SK-N-SH treated with all-trans-retinoic acid at 6 μM for 48 hours (cell line): Measurements from ENCODE around the gene NR2C1.
A peak's percentile ranks its signal among the peaks of the same experiment; 100 is the strongest.

Experiments used
- ATAC-seq: fragments of 200-7000 bp; cut with Tn5 transposase; 3 replicates; pipeline ENCODE4 v1.9.1; 2020; ENCODE audit warnings: mild to moderate bottlenecking, moderate library complexity
- BACH2 ChIP-seq: fragments of 250-450 bp; sonication (Bioruptor Pico); IDR thresholded peaks from 2 replicates; pipeline ENCODE4 v1.9.0; 2021; ENCODE audit warnings: mild to moderate bottlenecking, borderline replicate concordance
- CSDC2 ChIP-seq: fragments of 250-450 bp; sonication (Bioruptor Pico); IDR thresholded peaks from 2 replicates; pipeline ENCODE4 v1.5.0; 2020; ENCODE audit warnings: mild to moderate bottlenecking, moderate library complexity
- ESRRG ChIP-seq: fragments of 250-450 bp; sonication (Bioruptor Pico); IDR thresholded peaks from 2 replicates; pipeline ENCODE4 v1.6.1; 2021; ENCODE audit warnings: mild to moderate bottlenecking
- GLIS3 ChIP-seq: fragments of 250-450 bp; sonication (Bioruptor Pico); IDR thresholded peaks from 2 replicates; pipeline ENCODE4 v1.5.0; 2020; ENCODE audit warnings: mild to moderate bottlenecking, moderate library complexity
- ISL1 ChIP-seq: fragments of 250-450 bp; sonication (Bioruptor Pico); IDR thresholded peaks from 2 replicates; pipeline ENCODE4 v2.1.2; 2022; ENCODE audit warnings: mild to moderate bottlenecking, moderate library complexity
- OSR1 ChIP-seq: fragments of 250-450 bp; sonication (Bioruptor Pico); IDR thresholded peaks from 2 replicates; pipeline ENCODE4 v1.8.0; 2022; ENCODE audit warnings: moderate library complexity, mild to moderate bottlenecking, inconsistent platforms
- PPARA ChIP-seq: fragments of 250-450 bp; sonication (Bioruptor Pico); IDR thresholded peaks from 2 replicates; pipeline ENCODE4 v1.5.0; 2020; ENCODE audit warnings: mild to moderate bottlenecking, borderline replicate concordance
- RARB ChIP-seq: fragments of 250-450 bp; sonication (Bioruptor Pico); IDR thresholded peaks from 2 replicates; pipeline ENCODE4 v1.8.0; 2021; ENCODE audit warnings: mild to moderate bottlenecking, moderate library complexity
- SNAI2 ChIP-seq: fragments of 250-450 bp; sonication (Bioruptor Pico); IDR thresholded peaks from 2 replicates; pipeline ENCODE4 v1.5.0; 2020; ENCODE audit warnings: mild to moderate bottlenecking, moderate library complexity
- TCF4 ChIP-seq: fragments of 250-450 bp; sonication (Bioruptor Pico); IDR thresholded peaks from 2 replicates; pipeline ENCODE4 v1.8.0; 2021; ENCODE audit warnings: mild to moderate bottlenecking, moderate library complexity, borderline replicate concordance
- TOX ChIP-seq: fragments of 250-450 bp; sonication (Bioruptor Pico); IDR thresholded peaks from 2 replicates; pipeline ENCODE4 v1.8.0; 2021; ENCODE audit warnings: mild to moderate bottlenecking, moderate library complexity, borderline replicate concordance
- ZFP30 ChIP-seq: fragments of 450-650 bp; formaldehyde crosslinking; IDR thresholded peaks from 2 replicates; pipeline ENCODE4 v1.5.0; 2022; ENCODE audit warnings: mild to moderate bottlenecking, moderate library complexity
- ZNF565 ChIP-seq: fragments of 450-650 bp; formaldehyde crosslinking; conservative IDR thresholded peaks from 2 replicates; pipeline ENCODE4 v1.5.0; 2020; ENCODE audit warnings: low read depth, mild to moderate bottlenecking, moderate library complexity
- ZNF8 ChIP-seq: fragments of 450-650 bp; formaldehyde crosslinking; IDR thresholded peaks from 2 replicates; pipeline ENCODE4 v1.5.0; 2020; ENCODE audit warnings: mild to moderate bottlenecking, moderate library complexity
- TF ChIP-seq, protein P1 (sequence below): fragments of 250-450 bp; sonication (Bioruptor Pico); IDR thresholded peaks from 2 replicates; pipeline ENCODE4 v1.8.0; 2020; ENCODE audit warnings: mild to moderate bottlenecking, moderate library complexity, borderline replicate concordance
- TF ChIP-seq, protein P2 (sequence below): fragments of 250-450 bp; sonication (Bioruptor Pico); IDR thresholded peaks from 2 replicates; pipeline ENCODE4 v1.5.1; 2020; ENCODE audit warnings: low read depth, mild to moderate bottlenecking, moderate library complexity
- TF ChIP-seq, protein P3 (sequence below): fragments of 250-450 bp; sonication (Bioruptor Pico); IDR thresholded peaks from 2 replicates; pipeline ENCODE4 v1.5.0; 2020; ENCODE audit warnings: mild to moderate bottlenecking, moderate library complexity
- TF ChIP-seq, protein P4 (sequence below): fragments of 250-450 bp; sonication (Bioruptor Pico); IDR thresholded peaks from 2 replicates; pipeline ENCODE4 v1.8.0; 2021; ENCODE audit warnings: low read depth, mild to moderate bottlenecking, moderate library complexity, borderline replicate concordance

The NR2C1 gene

DNA sequence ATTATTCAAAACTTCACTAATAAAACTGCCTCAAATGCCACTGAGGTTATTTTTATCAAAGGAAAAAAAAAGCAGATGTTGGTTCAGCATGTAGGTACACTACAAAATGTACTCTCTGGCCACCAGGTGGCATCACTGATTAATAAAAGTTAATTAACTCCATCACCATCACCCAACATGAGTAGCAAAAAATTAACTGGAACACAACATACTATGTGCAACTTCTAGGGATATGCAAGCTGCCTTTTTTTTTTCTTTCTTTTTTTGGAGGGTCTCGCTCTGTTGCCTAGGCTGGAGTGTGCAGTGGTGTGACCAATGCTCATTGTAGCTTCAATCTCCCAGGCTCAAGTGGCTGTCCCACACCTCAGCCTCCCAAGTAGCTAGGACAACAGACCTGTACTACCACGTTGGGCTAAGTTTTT is 43.8 kb upstream of the NR2C1 start:
- peak; percentile 84 for ATAC-seq
- TF ChIP-seq CSDC2: no peak
- TF ChIP-seq ZNF8 (CRISPR knock-in tag): no peak
- TF ChIP-seq TOX: no peak
- TF ChIP-seq PPARA (CRISPR knock-in tag): no peak
- no peak for TF ChIP-seq GLIS3 (CRISPR knock-in tag)
- TF ChIP-seq, protein P1, sequence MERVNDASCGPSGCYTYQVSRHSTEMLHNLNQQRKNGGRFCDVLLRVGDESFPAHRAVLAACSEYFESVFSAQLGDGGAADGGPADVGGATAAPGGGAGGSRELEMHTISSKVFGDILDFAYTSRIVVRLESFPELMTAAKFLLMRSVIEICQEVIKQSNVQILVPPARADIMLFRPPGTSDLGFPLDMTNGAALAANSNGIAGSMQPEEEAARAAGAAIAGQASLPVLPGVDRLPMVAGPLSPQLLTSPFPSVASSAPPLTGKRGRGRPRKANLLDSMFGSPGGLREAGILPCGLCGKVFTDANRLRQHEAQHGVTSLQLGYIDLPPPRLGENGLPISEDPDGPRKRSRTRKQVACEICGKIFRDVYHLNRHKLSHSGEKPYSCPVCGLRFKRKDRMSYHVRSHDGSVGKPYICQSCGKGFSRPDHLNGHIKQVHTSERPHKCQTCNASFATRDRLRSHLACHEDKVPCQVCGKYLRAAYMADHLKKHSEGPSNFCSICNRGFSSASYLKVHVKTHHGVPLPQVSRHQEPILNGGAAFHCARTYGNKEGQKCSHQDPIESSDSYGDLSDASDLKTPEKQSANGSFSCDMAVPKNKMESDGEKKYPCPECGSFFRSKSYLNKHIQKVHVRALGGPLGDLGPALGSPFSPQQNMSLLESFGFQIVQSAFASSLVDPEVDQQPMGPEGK (CRISPR knock-in tag): no peak
- TF ChIP-seq ZNF565 (CRISPR knock-in tag): no peak
- TF ChIP-seq, protein P2, sequence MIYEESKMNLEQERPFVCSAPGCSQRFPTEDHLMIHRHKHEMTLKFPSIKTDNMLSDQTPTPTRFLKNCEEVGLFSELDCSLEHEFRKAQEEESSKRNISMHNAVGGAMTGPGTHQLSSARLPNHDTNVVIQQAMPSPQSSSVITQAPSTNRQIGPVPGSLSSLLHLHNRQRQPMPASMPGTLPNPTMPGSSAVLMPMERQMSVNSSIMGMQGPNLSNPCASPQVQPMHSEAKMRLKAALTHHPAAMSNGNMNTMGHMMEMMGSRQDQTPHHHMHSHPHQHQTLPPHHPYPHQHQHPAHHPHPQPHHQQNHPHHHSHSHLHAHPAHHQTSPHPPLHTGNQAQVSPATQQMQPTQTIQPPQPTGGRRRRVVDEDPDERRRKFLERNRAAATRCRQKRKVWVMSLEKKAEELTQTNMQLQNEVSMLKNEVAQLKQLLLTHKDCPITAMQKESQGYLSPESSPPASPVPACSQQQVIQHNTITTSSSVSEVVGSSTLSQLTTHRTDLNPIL (CRISPR knock-in tag): no peak
- TF ChIP-seq, all 23 proteins: peak for 0

DNA sequence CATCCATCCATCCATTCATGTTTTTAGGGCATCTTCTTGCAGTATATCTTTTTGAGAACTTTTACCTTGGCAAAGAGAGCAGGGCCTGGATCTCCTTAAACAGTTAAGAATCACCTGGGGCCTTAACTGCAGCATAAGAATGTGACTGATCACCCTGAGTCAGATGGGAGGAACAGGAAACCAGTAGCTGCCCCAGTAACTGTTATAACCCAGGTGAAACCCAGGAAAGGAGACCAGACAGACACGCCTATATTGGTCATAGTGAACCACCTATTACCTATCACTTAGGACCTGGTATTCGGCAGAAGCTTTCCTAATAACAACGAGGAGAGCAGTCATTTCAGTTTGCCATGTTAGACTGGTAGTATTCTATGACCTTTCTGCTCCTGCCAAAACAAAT is 43.4 kb upstream of the NR2C1 start:
- TF ChIP-seq TCF4 (CRISPR knock-in tag) (no peak), SNAI2 (CRISPR knock-in tag) (no peak), RARB (no peak), PPARA (CRISPR knock-in tag) (no peak)
- TF ChIP-seq, protein P1 (CRISPR knock-in tag): no peak

DNA sequence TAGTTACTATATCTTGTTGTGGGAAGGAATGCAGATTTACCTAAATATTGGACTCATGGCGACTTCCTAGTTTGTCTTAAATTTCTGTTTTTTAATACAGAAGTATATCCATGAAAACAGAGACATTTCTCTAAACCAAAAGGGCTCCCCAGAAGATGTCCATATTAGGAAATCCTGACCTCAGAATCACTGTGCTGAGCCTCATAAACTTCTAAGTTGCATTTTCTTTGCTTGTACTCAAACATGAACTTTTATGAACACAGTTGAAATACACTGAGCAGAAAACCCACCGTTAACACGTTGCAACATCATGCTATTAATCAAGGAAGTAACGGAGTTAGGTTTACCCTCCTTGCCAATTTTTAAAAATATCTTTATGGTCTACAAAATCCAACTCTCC is 42.9 kb upstream of the NR2C1 start:
- ATAC-seq: no peak
- TF ChIP-seq ZFP30 (no peak), RARB (no peak), ISL1 (CRISPR knock-in tag) (no peak), SNAI2 (CRISPR knock-in tag) (no peak), ZNF565 (CRISPR knock-in tag) (no peak), CSDC2 (no peak), ESRRG (CRISPR knock-in tag) (no peak), BACH2 (no peak), OSR1 (no peak), GLIS3 (CRISPR knock-in tag) (no peak), TCF4 (CRISPR knock-in tag) (no peak)
- TF ChIP-seq, protein P1 (CRISPR knock-in tag): no peak
- TF ChIP-seq, protein P3, sequence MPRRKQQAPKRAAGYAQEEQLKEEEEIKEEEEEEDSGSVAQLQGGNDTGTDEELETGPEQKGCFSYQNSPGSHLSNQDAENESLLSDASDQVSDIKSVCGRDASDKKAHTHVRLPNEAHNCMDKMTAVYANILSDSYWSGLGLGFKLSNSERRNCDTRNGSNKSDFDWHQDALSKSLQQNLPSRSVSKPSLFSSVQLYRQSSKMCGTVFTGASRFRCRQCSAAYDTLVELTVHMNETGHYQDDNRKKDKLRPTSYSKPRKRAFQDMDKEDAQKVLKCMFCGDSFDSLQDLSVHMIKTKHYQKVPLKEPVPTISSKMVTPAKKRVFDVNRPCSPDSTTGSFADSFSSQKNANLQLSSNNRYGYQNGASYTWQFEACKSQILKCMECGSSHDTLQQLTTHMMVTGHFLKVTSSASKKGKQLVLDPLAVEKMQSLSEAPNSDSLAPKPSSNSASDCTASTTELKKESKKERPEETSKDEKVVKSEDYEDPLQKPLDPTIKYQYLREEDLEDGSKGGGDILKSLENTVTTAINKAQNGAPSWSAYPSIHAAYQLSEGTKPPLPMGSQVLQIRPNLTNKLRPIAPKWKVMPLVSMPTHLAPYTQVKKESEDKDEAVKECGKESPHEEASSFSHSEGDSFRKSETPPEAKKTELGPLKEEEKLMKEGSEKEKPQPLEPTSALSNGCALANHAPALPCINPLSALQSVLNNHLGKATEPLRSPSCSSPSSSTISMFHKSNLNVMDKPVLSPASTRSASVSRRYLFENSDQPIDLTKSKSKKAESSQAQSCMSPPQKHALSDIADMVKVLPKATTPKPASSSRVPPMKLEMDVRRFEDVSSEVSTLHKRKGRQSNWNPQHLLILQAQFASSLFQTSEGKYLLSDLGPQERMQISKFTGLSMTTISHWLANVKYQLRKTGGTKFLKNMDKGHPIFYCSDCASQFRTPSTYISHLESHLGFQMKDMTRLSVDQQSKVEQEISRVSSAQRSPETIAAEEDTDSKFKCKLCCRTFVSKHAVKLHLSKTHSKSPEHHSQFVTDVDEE (CRISPR knock-in tag): no peak
- TF ChIP-seq, protein P2 (CRISPR knock-in tag): no peak
- TF ChIP-seq, protein P4, sequence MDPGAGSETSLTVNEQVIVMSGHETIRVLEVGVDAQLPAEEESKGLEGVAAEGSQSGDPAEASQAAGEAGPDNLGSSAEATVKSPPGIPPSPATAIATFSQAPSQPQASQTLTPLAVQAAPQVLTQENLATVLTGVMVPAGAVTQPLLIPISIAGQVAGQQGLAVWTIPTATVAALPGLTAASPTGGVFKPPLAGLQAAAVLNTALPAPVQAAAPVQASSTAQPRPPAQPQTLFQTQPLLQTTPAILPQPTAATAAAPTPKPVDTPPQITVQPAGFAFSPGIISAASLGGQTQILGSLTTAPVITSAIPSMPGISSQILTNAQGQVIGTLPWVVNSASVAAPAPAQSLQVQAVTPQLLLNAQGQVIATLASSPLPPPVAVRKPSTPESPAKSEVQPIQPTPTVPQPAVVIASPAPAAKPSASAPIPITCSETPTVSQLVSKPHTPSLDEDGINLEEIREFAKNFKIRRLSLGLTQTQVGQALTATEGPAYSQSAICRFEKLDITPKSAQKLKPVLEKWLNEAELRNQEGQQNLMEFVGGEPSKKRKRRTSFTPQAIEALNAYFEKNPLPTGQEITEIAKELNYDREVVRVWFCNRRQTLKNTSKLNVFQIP (CRISPR knock-in tag): no peak
- TF ChIP-seq, all 23 proteins: peak for 0

More for the DNA sequence above, 43.4 kb upstream of the NR2C1 start:
- ATAC-seq: peak; percentile 4; the same call in 1 of the 3 replicates
